Spinal cord (tissue), 10 donors: ENCODE results near the gene MAT2A. TPM values are rescaled to one million over a fixed set of nuclear protein-coding genes. Genes with fewer than 3 reads are reported as not detected.

Experiments
- DNase-seq, 6 donors: peaks; one replicate each; pipeline versions ENCODE4 v3.0.0 to v3.0.0-alpha.2; 2013 to 2015; ENCODE audit warnings: low spot score in 6 of 6, low read depth in 4 of 6
- H3K27ac ChIP-seq: one replicate; pipeline ENCODE4 v1.5.1; 2013; ENCODE audit warnings: low read depth, low read length, control low read depth
- H3K27me3 ChIP-seq: one replicate; pipeline ENCODE4 v1.6.1; 2013; ENCODE audit warnings: low read length; ENCODE audit not compliant: control insufficient read depth, insufficient read depth
- H3K36me3 ChIP-seq: one replicate; pipeline ENCODE4 v1.6.1; 2013; ENCODE audit warnings: low read length; ENCODE audit not compliant: control insufficient read depth, insufficient read depth
- H3K4me1 ChIP-seq: one replicate; pipeline ENCODE4 v1.6.1; 2013; ENCODE audit warnings: low read length; ENCODE audit not compliant: control insufficient read depth, insufficient read depth
- H3K4me3 ChIP-seq: one replicate; pipeline ENCODE4 v1.5.1; 2013; ENCODE audit warnings: low read depth, low read length, control low read depth
- H3K9me3 ChIP-seq: one replicate; pipeline ENCODE4 v1.6.1; 2013; ENCODE audit warnings: low read length; ENCODE audit not compliant: control insufficient read depth, insufficient read depth
- WGBS: methylation state at CpG from one replicate; pipeline ENCODE4 v1.1.5; 2013; ENCODE audit warnings: missing lambda C conversion rate; ENCODE audit not compliant: insufficient coverage; 5-methylcytosine and 5-hydroxymethylcytosine counted together
- polyA plus RNA-seq, 2 donors: library from polyadenylated mRNA; unstranded; fragments of 120-200 nt; gene quantifications; one replicate each; pipeline ENCODE4 v1.2.1, GENCODE V29; 2013; ENCODE audit not compliant: insufficient read length in 2 of 2
- total RNA-seq, 2 donors: library from RNA; depleted of rRNA in 1 of 2; stranded (reverse); fragments of 120-200 nt in 1 of 2; fragments of >200 nt in 1 of 2; gene quantifications; one replicate each; pipeline versions ENCODE4 v1.2.3 to v1.2.4, GENCODE V29; 2013 to 2014
- donor health status: healthy.

The MAT2A gene
- total and polyA plus RNA-seq, 4 donors: 112 to 337 (median 223) TPM

- no peaks in the 10 kb centered on the region for H3K36me3 ChIP-seq
- WGBS: 100% methylated on average over 2 of the region's 8 CpGs
- no peaks in the 10 kb centered on the region for H3K9me3 ChIP-seq
- no peak overlapping the region for H3K27ac ChIP-seq
- peaks cover 27% of the 10 kb centered on the region for H3K4me1 ChIP-seq
- H3K4me3 ChIP-seq: no peak overlapping the region
- no peak for DNase-seq
- peaks cover 8% of the 10 kb centered on the region for H3K27me3 ChIP-seq
These were observed 36.8 kb downstream of the MAT2A start for GRCh38 chr2:85575739-85576138.

- Histone ChIP-seq H3K9me3 (no peaks in the 10 kb centered on the region), H3K4me3 (no peak overlapping the region), H3K4me1 (peaks cover 27% of the 10 kb centered on the region), H3K27me3 (peaks cover 8% of the 10 kb centered on the region), H3K36me3 (no peaks in the 10 kb centered on the region), H3K27ac (peak overlapping the region; percentile 25)
- DNase-seq: no peak
- WGBS: 43% methylated on average over 2 of the region's 3 CpGs
These were observed 38.1 kb downstream of the MAT2A start for GRCh38 chr2:85577063-85577385.

GRCh38 chr2:85577386-85578242, 38.6 kb downstream of the MAT2A start, which contains the start of gene VAMP8:
VAMP8 (plus strand) TSS chr2:85577586; CDS start chr2:85577647, 61 bp downstream.
- H3K36me3 ChIP-seq: no peaks in the 10 kb centered on the region
- H3K27ac ChIP-seq: peak within 1 kb of the TSS; percentile 73
- H3K9me3 ChIP-seq: no peaks in the 10 kb centered on the region
- H3K4me3 ChIP-seq: peak within 1 kb of the TSS; percentile 12
- 28% methylated on average over 18 of the region's 19 CpGs for WGBS
- peaks cover 11% of the 10 kb centered on the region for H3K27me3 ChIP-seq
- no peak for DNase-seq
- H3K4me1 ChIP-seq: peaks cover 27% of the 10 kb centered on the region

GRCh38 chr2:85578243-85579180, 39.5 kb downstream of the MAT2A start:
- DNase-seq: no peak
- Histone ChIP-seq H3K27ac (peak overlapping the region; percentile 73), H3K4me3 (peak overlapping the region; percentile 12), H3K9me3 (no peaks in the 10 kb centered on the region), H3K36me3 (no peaks in the 10 kb centered on the region), H3K27me3 (peaks cover 11% of the 10 kb centered on the region), H3K4me1 (peaks cover 27% of the 10 kb centered on the region)
- 47% methylated on average over 13 of the region's 19 CpGs for WGBS

- WGBS: 15% methylated on average over 4 of the region's 6 CpGs
- peak overlapping the region; percentile 73 for H3K27ac ChIP-seq
- peak in 2 of 6 donors; percentile 7 to 83 for DNase-seq
- no peaks in the 10 kb centered on the region for H3K9me3 ChIP-seq
- peaks cover 34% of the 10 kb centered on the region for H3K4me1 ChIP-seq
- no peaks in the 10 kb centered on the region for H3K36me3 ChIP-seq
- H3K4me3 ChIP-seq: no peak overlapping the region
- peaks cover 17% of the 10 kb centered on the region for H3K27me3 ChIP-seq
These were observed 40.4 kb downstream of the MAT2A start for GRCh38 chr2:85579266-85579935.

- WGBS: 87% methylated on average over 3 of the region's 3 CpGs
- H3K27ac ChIP-seq: no peak overlapping the region
- no peaks in the 10 kb centered on the region for H3K36me3 ChIP-seq
- H3K4me1 ChIP-seq: peaks cover 42% of the 10 kb centered on the region
- H3K9me3 ChIP-seq: no peaks in the 10 kb centered on the region
- no peak for DNase-seq
- H3K27me3 ChIP-seq: peaks cover 24% of the 10 kb centered on the region
- H3K4me3 ChIP-seq: no peak overlapping the region
These were observed 41.2 kb downstream of the MAT2A start for GRCh38 chr2:85580206-85580605.

- Histone ChIP-seq H3K4me3 (no peak overlapping the region), H3K27me3 (peaks cover 27% of the 10 kb centered on the region), H3K4me1 (peaks cover 42% of the 10 kb centered on the region), H3K9me3 (no peaks in the 10 kb centered on the region), H3K27ac (no peak overlapping the region), H3K36me3 (no peaks in the 10 kb centered on the region)
- WGBS: no CpG with 5 or more reads among the region's 1 CpG
- DNase-seq: no peak
These were observed 43.5 kb downstream of the MAT2A start for GRCh38 chr2:85582492-85582891.

GRCh38 chr2:85583667-85584353, 44.8 kb downstream of the MAT2A start:
- DNase-seq: no peak
- H3K9me3 ChIP-seq: no peaks in the 10 kb centered on the region
- H3K4me3 ChIP-seq: peak overlapping the region; percentile 48
- WGBS: 27% methylated on average over 15 of the region's 16 CpGs
- H3K27me3 ChIP-seq: peaks cover 22% of the 10 kb centered on the region
- peak overlapping the region; percentile 1 for H3K27ac ChIP-seq
- peaks cover 33% of the 10 kb centered on the region for H3K4me1 ChIP-seq
- H3K36me3 ChIP-seq: no peaks in the 10 kb centered on the region
